MCF 10A (cell line): Measurements from ENCODE around the gene CATSPERB. TPM values are rescaled to one million over a fixed set of nuclear protein-coding genes. Genes with fewer than 3 reads are reported as not detected.
"Not testable (repeated sequence)": the region's sequence is repeated elsewhere in the genome, so short reads cannot be mapped to it uniquely, and the experiment has no call there.

Experiments used
- BruUV-seq: library from RNA; stranded (reverse); fragments of 400-500 nt; replicated peaks from 2 replicates; lab custom pipeline; 2021; lab: Mats Ljungman, UMichigan
- CTCF ChIA-PET: fragments of 300-600 bp; sonication (Branson Sonifier 250); formaldehyde crosslinking; extraction: SDS; loops from one replicate; lab custom pipeline; 2021; ENCODE audit warnings: antibody characterized with exemption, inconsistent platforms; lab: Yijun Ruan, JAX
- POLR2A ChIA-PET: fragments of 300-600, 350-650 bp; sonication (Branson Sonifier 250); formaldehyde crosslinking; extraction: SDS; loops from one replicate; lab custom pipeline; 2020; ENCODE audit warnings: antibody characterized with exemption, inconsistent platforms; lab: Yijun Ruan, JAX
- DNase-seq: peaks from one replicate; pipeline ENCODE4 v3.0.0-alpha.2; 2018; ENCODE audit not compliant: unreplicated experiment
- H3K27ac Mint-ChIP-seq: one replicate; pipeline ENCODE4 v1.8.0; 2022; ENCODE audit warnings: mild to moderate bottlenecking, low read depth, mixed read lengths; ENCODE audit not compliant: unreplicated experiment
- H3K27me3 Mint-ChIP-seq: one replicate; pipeline ENCODE4 v1.8.0; 2022; ENCODE audit warnings: mixed read lengths; ENCODE audit not compliant: insufficient read depth, unreplicated experiment
- H3K36me3 Mint-ChIP-seq: one replicate; pipeline ENCODE4 v1.8.0; 2022; ENCODE audit warnings: mild to moderate bottlenecking, moderate library complexity, mixed read lengths; ENCODE audit not compliant: insufficient read depth, unreplicated experiment
- H3K4me1 Mint-ChIP-seq: one replicate; pipeline ENCODE4 v1.8.0; 2022; ENCODE audit warnings: mixed read lengths; ENCODE audit not compliant: insufficient read depth, unreplicated experiment
- H3K4me3 Mint-ChIP-seq: one replicate; pipeline ENCODE4 v1.8.0; 2022; ENCODE audit warnings: mild to moderate bottlenecking, moderate library complexity, mixed read lengths; ENCODE audit not compliant: unreplicated experiment
- H3K9me3 Mint-ChIP-seq: one replicate; pipeline ENCODE4 v1.8.0; 2022; ENCODE audit warnings: mixed read lengths; ENCODE audit not compliant: unreplicated experiment
- intact Hi-C: fragments of 100-400 bp; cut with micrococcal nuclease; formaldehyde crosslinking; loops from 2 replicates; pipeline ENCODE4 v1.14.1; 2022
- total RNA-seq: library from RNA; stranded (reverse); gene quantifications from 2 replicates; pipeline ENCODE4 v1.2.3, GENCODE V29; 2022
- TF ChIP-seq, protein P1 (sequence below): fragments of 200-600 bp; IDR thresholded peaks from one replicate; pipeline ENCODE4 v1.8.0; 2022; ENCODE audit warnings: antibody characterized with exemption, mild to moderate bottlenecking; ENCODE audit not compliant: unreplicated experiment

The CATSPERB gene
- total RNA-seq, 1 experiment from 2014 or later = 1.1 TPM

DNA sequence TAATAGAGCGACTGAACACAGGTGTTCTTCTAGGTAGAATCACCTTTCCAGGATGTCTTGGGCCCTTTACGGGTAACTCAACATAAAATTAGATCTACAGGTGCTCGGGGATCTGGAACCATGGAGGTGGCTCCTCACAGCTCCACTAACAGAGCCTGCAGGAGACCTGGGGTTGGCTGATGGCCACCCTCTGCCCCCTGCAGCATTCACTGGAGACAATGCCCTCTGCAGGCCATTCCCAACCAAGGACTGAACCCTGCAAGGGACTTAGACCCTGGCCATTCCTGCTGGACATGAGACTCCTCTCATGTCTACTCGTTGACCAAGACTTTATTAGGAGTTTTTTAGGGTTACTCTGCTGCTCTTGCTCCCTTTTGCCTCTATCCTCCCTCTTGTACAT is 163.3 kb downstream of the CATSPERB start:
- ChIA-PET CTCF (no interaction called here), POLR2A (interaction anchor here (0.7 kb wide), 1 partner anchor 1041 kb away, joined by 3 read pairs; no protein-coding TSS in a partner anchor)
- Mint-ChIP-seq H3K9me3 (no peaks in the 10 kb centered on the region), H3K4me1 (no peaks in the 10 kb centered on the region), H3K36me3 (no peaks in the 10 kb centered on the region), H3K27ac (no peak overlapping the region), H3K4me3 (no peak overlapping the region), H3K27me3 (no peaks in the 10 kb centered on the region)
- no TSS peak for BruUV-seq
- intact Hi-C loops = no loop called here
- no peak for DNase-seq
- TF ChIP-seq, protein P1, sequence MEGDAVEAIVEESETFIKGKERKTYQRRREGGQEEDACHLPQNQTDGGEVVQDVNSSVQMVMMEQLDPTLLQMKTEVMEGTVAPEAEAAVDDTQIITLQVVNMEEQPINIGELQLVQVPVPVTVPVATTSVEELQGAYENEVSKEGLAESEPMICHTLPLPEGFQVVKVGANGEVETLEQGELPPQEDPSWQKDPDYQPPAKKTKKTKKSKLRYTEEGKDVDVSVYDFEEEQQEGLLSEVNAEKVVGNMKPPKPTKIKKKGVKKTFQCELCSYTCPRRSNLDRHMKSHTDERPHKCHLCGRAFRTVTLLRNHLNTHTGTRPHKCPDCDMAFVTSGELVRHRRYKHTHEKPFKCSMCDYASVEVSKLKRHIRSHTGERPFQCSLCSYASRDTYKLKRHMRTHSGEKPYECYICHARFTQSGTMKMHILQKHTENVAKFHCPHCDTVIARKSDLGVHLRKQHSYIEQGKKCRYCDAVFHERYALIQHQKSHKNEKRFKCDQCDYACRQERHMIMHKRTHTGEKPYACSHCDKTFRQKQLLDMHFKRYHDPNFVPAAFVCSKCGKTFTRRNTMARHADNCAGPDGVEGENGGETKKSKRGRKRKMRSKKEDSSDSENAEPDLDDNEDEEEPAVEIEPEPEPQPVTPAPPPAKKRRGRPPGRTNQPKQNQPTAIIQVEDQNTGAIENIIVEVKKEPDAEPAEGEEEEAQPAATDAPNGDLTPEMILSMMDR = no peak

DNA sequence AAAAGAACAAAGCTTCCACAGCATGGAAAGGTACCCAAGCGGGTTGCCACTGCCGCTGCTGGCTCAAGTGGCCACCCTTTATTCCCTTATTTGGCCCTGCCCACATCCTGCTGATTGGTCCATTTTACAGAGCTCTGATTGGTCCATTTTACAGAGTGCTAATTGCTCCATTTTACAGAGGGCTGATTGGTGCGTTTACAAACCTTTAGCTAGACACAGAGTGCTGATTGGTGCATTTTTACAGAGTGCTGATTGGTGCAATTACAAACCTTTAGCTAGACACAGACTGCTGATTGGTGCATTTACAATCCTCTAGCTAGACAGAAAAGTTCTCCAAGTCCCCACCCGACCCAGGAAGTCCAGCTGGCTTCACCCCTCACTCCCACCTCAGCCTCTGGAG is 164.1 kb downstream of the CATSPERB start:
- H3K4me3 Mint-ChIP-seq, H3K27me3 Mint-ChIP-seq, H3K9me3 Mint-ChIP-seq, BruUV-seq, DNase-seq, CTCF ChIA-PET, H3K4me1 Mint-ChIP-seq, H3K27ac Mint-ChIP-seq, POLR2A ChIA-PET, intact Hi-C loops, H3K36me3 Mint-ChIP-seq: not testable (repeated sequence)

DNA sequence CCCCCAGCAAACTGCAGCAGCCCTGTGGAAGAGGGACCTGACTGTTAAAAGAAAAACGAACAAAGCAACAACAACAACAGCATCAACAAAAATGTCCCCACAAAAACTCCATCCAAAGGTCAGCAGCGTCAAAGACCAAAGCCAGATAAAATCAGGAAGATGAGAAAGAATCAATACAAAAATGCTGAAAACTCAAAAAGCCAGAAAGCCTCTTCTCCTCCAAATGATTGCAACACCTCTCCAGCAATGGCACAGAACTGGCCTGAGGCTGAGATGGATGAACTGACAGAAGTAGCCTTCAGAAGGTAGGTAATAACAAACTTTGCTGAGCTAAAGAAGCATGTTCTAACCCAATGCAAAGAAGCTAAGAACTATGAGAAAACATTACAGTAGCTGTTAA is 176.4 kb downstream of the CATSPERB start:
- TF ChIP-seq, protein P1 = no peak
- DNase-seq = no peak
- no peaks in the 10 kb centered on the region for H3K36me3 Mint-ChIP-seq
- CTCF ChIA-PET = no interaction called here
- POLR2A ChIA-PET = no interaction called here
- intact Hi-C loops = no loop called here
- H3K4me1 Mint-ChIP-seq = no peaks in the 10 kb centered on the region
- no peak overlapping the region for H3K4me3 Mint-ChIP-seq
- BruUV-seq = no TSS peak
- H3K27me3 Mint-ChIP-seq = peaks cover 14% of the 10 kb centered on the region
- H3K27ac Mint-ChIP-seq = no peak overlapping the region
- H3K9me3 Mint-ChIP-seq = peaks cover 7% of the 10 kb centered on the region

DNA sequence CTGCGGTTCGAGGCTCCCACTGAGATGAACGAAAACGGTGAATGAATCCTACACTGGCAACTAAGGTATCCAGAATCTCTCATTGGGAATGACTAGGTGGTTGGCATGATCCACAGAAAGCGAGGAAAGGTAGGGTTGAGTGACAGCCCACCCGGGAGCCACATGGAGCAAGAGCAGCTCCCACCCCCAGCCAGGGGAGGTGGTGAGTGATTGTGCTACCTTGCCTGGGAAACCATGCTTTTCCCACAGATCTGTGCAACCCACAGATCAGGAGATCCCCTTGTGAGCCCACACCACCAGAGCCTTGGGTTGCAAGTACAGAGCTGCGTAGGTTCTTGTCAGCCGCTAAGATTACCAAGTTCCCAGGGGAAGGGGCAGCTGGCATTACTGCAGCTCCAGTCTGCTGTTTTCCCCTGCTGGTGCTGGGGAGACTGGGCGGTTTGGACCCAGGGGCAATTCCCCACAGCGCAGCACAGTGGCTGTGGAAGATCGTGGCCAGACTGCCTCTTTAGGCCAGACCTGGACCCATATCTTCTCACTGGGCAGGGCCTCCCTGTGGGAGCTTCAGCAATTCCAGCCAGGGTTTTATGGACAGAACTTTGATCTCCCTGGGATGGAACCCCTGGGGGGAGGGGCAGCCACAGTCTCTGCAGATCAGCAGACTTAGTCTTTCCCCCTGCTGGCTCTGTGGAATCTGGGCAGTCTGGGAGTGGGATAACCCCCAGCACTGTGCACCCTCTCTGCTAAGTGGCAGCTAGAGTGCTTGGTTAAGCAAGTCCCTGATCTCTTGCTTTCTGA is 177.2 kb downstream of the CATSPERB start:
- no peak for DNase-seq
- no peaks in the 10 kb centered on the region for H3K36me3 Mint-ChIP-seq
- no peak overlapping the region for H3K4me3 Mint-ChIP-seq
- intact Hi-C loops = no loop called here
- POLR2A ChIA-PET = no interaction called here
- CTCF ChIA-PET = no interaction called here
- H3K4me1 Mint-ChIP-seq = no peaks in the 10 kb centered on the region
- TF ChIP-seq, protein P1 = no peak
- H3K9me3 Mint-ChIP-seq = peaks cover 7% of the 10 kb centered on the region
- no TSS peak for BruUV-seq
- no peak overlapping the region for H3K27ac Mint-ChIP-seq
- H3K27me3 Mint-ChIP-seq = peaks cover 14% of the 10 kb centered on the region
